PC-9 (cell line): Measurements from ENCODE around the gene CHEK2.

ENCODE experiments used
- EZH2 ChIP-seq: fragments of 200-600 bp; sonication (generic); IDR thresholded peaks from 2 replicates; pipeline ENCODE4 v1.8.0; 2017; ENCODE audit warnings: antibody characterized with exemption, low read depth
- TF ChIP-seq, protein P1 (sequence below): fragments of 200-600 bp; sonication (generic); conservative IDR thresholded peaks from 2 replicates; pipeline ENCODE4 v1.6.1; 2017; ENCODE audit warnings: mixed run types, antibody characterized with exemption, mild to moderate bottlenecking, moderate library complexity

DNA sequence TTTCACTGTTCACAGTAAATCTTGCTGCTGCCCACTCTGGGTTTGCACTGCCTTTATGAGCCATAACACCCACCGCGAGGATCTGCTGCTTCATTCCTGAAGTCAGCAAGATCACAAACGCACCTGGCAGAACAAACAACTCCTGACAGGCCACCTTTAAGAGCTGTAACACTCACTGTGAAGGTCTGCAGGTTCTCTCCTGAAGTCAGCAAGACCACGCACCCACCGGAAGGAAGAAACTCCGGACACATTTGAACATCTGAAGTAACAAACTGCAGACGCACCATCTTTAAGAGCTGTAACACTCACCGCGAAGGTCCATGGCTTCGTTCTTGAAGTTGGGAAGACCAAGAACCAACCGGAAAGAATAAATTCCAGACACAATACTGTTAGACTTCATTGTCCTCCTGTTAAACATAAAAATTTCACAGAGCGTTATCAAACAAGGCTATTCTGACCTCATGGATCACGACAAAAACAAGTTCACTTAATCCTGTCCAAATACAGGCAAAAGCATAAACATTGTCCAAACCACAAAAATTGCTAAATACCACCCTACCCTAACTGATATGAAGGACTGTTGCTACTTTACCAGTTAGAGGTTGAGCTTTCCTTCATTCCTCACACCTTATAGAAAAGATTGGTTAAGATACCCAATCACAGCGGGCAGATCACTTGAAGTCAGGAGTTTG is 27.9 kb upstream of the CHEK2 start:
- TF ChIP-seq, protein P1, sequence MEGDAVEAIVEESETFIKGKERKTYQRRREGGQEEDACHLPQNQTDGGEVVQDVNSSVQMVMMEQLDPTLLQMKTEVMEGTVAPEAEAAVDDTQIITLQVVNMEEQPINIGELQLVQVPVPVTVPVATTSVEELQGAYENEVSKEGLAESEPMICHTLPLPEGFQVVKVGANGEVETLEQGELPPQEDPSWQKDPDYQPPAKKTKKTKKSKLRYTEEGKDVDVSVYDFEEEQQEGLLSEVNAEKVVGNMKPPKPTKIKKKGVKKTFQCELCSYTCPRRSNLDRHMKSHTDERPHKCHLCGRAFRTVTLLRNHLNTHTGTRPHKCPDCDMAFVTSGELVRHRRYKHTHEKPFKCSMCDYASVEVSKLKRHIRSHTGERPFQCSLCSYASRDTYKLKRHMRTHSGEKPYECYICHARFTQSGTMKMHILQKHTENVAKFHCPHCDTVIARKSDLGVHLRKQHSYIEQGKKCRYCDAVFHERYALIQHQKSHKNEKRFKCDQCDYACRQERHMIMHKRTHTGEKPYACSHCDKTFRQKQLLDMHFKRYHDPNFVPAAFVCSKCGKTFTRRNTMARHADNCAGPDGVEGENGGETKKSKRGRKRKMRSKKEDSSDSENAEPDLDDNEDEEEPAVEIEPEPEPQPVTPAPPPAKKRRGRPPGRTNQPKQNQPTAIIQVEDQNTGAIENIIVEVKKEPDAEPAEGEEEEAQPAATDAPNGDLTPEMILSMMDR = no peak
- TF ChIP-seq EZH2 = no peak
